Panc1 (cell line): ENCODE data around the gene BPNT1.
"Not testable (repeated sequence)": the region's sequence is repeated elsewhere in the genome, so short reads cannot be mapped to it uniquely, and the experiment has no call there.

ENCODE experiments used
- POLR2AphosphoS5 ChIP-seq: IDR thresholded peaks from 2 replicates; pipeline ENCODE4 v1.6.1; 2012; ENCODE audit warnings: mild to moderate bottlenecking, low read depth, low read length, moderate library complexity
- SIN3A ChIP-seq: IDR thresholded peaks from 2 replicates; pipeline ENCODE4 v1.6.1; 2012; ENCODE audit warnings: low read depth, mild to moderate bottlenecking, low read length, moderate library complexity, borderline replicate concordance; ENCODE audit not compliant: insufficient read depth
- TF ChIP-seq, protein P1 (sequence below): fragments of 450-650 bp; IDR thresholded peaks from 2 replicates; pipeline ENCODE4 v1.5.1; 2017; ENCODE audit warnings: mild to moderate bottlenecking
- TF ChIP-seq, protein P2 (sequence below), 2 experiments: IDR thresholded peaks; 2 replicates each; pipeline ENCODE4 v1.6.1; 2011 to 2012; ENCODE audit warnings: low read depth in 2 of 2, control low read depth in 1 of 2, low read length in 1 of 2, mild to moderate bottlenecking in 1 of 2, moderate library complexity in 1 of 2; ENCODE audit not compliant: insufficient read depth in 1 of 2

DNA sequence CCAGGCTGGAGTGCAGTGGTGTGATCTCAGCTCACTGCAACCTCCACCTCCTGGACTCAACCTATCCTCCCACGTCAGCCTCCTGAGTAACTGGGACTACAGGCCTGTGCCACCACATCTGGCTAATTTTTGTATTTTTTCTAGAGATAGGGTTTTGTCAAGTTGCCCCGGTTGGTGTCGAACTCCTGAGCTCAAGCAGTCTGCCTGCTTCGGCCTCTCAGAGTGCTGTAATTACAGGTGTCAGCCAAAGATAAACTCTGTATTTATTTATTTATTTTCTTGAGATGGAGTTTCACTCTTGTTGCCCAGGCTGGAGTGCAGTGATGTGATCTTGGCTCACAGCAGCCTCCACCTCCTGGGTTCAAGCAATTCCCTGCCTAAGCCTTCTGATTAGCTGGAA, 23.0 kb upstream of the BPNT1 start:
- TF ChIP-seq, protein P1, sequence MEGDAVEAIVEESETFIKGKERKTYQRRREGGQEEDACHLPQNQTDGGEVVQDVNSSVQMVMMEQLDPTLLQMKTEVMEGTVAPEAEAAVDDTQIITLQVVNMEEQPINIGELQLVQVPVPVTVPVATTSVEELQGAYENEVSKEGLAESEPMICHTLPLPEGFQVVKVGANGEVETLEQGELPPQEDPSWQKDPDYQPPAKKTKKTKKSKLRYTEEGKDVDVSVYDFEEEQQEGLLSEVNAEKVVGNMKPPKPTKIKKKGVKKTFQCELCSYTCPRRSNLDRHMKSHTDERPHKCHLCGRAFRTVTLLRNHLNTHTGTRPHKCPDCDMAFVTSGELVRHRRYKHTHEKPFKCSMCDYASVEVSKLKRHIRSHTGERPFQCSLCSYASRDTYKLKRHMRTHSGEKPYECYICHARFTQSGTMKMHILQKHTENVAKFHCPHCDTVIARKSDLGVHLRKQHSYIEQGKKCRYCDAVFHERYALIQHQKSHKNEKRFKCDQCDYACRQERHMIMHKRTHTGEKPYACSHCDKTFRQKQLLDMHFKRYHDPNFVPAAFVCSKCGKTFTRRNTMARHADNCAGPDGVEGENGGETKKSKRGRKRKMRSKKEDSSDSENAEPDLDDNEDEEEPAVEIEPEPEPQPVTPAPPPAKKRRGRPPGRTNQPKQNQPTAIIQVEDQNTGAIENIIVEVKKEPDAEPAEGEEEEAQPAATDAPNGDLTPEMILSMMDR: not testable (repeated sequence)
- TF ChIP-seq POLR2AphosphoS5, SIN3A: not testable (repeated sequence)
- TF ChIP-seq, protein P2, sequence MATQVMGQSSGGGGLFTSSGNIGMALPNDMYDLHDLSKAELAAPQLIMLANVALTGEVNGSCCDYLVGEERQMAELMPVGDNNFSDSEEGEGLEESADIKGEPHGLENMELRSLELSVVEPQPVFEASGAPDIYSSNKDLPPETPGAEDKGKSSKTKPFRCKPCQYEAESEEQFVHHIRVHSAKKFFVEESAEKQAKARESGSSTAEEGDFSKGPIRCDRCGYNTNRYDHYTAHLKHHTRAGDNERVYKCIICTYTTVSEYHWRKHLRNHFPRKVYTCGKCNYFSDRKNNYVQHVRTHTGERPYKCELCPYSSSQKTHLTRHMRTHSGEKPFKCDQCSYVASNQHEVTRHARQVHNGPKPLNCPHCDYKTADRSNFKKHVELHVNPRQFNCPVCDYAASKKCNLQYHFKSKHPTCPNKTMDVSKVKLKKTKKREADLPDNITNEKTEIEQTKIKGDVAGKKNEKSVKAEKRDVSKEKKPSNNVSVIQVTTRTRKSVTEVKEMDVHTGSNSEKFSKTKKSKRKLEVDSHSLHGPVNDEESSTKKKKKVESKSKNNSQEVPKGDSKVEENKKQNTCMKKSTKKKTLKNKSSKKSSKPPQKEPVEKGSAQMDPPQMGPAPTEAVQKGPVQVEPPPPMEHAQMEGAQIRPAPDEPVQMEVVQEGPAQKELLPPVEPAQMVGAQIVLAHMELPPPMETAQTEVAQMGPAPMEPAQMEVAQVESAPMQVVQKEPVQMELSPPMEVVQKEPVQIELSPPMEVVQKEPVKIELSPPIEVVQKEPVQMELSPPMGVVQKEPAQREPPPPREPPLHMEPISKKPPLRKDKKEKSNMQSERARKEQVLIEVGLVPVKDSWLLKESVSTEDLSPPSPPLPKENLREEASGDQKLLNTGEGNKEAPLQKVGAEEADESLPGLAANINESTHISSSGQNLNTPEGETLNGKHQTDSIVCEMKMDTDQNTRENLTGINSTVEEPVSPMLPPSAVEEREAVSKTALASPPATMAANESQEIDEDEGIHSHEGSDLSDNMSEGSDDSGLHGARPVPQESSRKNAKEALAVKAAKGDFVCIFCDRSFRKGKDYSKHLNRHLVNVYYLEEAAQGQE (IDR thresholded peaks at IDR 0.05; ENCODE audit: insufficient read depth in 1 of 2, low read depth in 2 of 2, low read length in 1 of 2): not testable (repeated sequence)
